HG03095 (cell line): ENCODE measurements around the gene MMP28.
"Not testable (repeated sequence)": the region's sequence is repeated elsewhere in the genome, so short reads cannot be mapped to it uniquely, and the experiment has no call there.

Source experiments
- ATAC-seq: cut with Tn5 transposase; IDR thresholded peaks from one replicate; pipeline ENCODE4 v1.9.1; 2021; ENCODE audit warnings: moderate library complexity; ENCODE audit not compliant: unreplicated experiment

MMP28 gene

DNA sequence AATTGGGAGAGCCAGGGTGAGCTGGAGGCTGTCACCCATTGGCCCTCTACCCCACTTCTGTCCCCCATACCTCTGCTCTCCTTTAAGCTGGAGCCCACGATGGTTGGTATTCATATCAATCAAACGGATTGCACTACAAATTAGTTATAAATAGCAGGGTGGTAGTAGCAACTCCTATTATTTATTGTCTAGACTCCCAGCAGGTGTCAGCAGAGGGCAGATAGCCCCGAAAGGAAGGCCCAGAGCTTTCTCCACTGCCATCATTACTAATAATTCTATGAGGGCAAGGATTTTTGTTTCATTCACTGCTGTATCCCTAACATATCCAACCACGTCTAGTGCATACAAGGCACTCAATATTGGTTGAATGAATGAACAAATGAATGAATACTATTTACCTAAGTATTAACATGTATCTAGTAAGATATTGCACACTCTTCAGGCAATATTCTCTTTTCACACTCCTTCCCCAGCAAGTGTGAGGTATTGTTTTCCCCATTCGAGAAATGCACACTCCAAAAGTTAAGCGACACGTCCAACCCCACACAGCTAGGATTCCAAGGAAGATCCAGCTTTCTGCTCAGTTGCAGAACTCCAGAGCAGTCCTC is 28.4 kb downstream of the MMP28 start:
- no peak for ATAC-seq

DNA sequence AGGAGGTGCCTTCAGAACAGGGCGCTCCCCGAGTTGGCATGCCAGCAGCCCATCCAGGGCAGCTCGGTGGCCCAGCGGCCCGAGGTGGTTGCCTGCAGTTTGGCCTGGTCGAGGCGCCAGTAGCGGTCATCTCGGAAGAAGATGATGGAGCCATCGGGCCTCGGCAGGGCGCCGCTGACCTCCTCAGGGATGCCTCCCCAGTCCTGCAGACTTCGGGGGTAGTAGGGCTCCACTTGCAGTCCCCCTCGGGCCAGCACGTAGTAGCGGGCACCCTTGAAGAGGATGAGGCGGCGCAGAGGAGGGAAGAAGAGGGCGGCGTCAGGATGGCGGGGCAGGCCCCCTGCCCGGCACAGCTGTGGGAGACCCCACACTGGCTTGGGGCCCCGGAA is 29.0 kb downstream of the MMP28 start:
- no peak for ATAC-seq

GRCh38 chr17:35765756-35766488 is 29.5 kb downstream of the MMP28 start:
- no peak for ATAC-seq

- ATAC-seq, result no peak
These were observed 30.2 kb downstream of the MMP28 start for GRCh38 chr17:35765086-35765710.

- peak; percentile 87 for ATAC-seq
These were observed 31.1 kb downstream of the MMP28 start for GRCh38 chr17:35764123-35764991.

DNA sequence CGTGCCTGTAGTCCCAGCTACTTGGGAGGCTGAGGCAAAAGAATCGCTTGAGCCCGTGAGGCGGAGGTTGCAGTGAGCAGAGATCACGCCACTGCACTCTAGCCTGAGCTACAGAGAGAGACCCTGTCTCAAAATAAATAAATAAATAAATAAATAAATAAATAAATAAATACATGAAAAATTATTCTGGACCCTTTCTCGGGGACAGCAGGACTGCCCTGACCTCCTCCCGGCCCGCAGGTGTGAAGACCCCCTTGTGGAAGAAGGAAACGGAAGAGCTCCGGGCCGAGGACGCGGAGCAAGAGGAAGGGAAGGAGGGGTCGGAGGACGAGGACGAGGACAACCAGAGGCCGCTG is 31.7 kb downstream of the MMP28 start:
- ATAC-seq, result no peak

DNA sequence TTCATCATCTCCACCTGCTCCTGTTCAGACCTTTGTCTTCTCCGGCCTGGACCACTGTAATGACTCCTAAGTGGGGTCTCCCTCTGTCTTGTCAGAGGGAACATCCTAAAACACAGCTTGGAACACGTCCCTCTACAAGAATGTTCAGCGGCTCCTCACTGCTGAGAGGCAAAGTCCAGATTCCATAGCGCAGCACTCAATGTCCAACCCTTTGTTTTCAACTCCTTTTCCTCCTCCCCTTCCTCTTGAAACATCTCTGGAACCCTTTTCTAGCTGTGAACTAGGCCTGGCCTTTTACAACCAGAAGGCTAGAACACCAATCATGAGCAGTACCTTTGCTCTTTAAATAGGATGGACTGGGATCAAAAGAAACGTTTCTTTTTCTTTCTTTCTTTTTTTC is 33.8 kb downstream of the MMP28 start:
- no peak for ATAC-seq

- ATAC-seq, result no peak
These were observed 34.9 kb downstream of the MMP28 start, which contains the start of gene C17orf50 for GRCh38 chr17:35760587-35760986. C17orf50 (plus strand) TSS chr17:35760887; CDS start chr17:35760942, 55 bp downstream.

DNA sequence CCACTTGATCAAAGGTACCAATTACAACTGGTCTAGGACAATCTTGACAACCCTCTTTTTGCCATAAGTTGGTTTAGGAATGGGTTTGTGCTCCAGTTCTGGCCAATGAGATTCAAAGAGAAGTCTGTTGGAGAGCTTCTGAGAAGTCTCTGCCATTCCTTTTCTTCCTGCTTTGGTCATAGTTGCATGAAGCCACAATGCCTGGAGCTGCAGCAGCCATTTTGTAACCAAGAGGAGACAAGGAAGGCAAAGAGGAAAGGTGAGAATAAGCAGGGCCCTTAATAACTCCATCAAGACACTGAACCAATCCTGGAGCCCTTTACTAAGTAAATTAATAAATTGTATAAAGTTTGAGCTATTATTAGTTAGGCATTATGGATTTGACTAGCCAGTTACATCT is 38.2 kb downstream of the MMP28 start:
- no peak for ATAC-seq

- ATAC-seq, result no peak
These were observed 42.3 kb downstream of the MMP28 start, which contains the start of gene GAS2L2 for GRCh38 chr17:35752945-35753764. GAS2L2 (minus strand) TSS chr17:35753239; CDS start chr17:35752850, 389 bp downstream.

GRCh38 chr17:35752471-35752870 is 43.0 kb downstream of the MMP28 start:
- no peak for ATAC-seq

GRCh38 chr17:35751541-35751940 is 43.9 kb downstream of the MMP28 start:
- not testable (repeated sequence) for ATAC-seq

DNA sequence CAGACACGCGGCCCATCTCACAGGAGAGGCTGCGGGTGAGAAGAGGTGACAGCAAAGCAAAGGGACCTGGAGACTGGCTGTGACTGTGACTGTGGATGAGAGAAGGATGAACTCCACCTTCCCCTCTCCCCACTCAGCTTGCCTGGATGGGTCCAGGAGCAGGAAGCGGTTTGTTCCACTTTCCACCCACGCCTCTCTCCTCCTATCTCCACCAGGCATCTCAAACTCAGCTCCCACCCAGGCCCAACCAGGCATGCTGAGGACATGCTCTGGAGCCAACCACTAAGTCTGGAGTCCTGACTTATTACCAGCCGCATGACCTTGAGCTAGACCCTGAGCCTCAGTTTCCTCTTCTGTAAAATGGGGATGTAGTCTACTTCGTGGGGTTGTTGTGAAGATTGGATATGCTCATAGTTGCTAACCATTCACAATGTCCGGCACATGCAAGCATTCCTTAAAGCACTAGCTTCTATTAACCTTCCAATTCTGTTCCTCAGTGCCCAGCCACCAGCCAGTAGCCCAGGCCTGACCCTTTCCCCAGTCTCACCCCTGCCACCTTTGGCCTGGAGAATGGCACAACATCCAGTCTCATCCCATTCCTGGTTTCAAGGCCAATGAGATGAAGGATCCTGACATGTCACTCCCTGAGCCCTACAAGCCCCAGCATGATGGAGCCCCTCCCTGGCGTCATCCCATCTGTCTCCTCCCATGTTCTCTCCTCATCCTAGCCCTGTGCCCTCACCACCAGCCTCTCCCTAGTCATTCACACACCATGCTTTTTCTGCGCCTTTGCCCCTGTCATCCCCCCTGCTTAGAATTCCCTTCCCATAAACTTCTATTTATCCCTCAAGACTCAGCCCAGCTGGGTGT is 44.7 kb downstream of the MMP28 start:
- ATAC-seq, result no peak

GRCh38 chr17:35749560-35750412 is 45.7 kb downstream of the MMP28 start:
- ATAC-seq, result no peak

DNA sequence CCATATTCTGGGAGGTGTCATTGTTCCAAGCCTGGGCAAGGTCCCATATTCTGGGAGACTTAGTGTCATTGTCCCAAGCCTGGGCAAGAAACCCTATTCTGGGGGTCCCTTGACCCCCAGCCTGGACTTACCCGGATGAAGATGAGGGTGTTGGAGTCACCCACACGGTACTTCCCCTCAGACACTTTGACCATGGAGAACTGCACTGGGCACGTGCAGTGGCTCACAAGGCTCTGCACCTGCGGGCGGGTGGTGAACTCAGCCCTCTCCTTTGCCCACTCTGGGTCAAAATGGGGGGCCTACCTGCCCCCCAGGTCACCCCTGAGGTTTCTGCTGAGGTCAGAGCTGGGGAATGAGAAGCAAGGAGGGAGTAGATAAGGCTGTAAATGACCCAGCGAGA is 46.5 kb downstream of the MMP28 start:
- no peak for ATAC-seq

DNA sequence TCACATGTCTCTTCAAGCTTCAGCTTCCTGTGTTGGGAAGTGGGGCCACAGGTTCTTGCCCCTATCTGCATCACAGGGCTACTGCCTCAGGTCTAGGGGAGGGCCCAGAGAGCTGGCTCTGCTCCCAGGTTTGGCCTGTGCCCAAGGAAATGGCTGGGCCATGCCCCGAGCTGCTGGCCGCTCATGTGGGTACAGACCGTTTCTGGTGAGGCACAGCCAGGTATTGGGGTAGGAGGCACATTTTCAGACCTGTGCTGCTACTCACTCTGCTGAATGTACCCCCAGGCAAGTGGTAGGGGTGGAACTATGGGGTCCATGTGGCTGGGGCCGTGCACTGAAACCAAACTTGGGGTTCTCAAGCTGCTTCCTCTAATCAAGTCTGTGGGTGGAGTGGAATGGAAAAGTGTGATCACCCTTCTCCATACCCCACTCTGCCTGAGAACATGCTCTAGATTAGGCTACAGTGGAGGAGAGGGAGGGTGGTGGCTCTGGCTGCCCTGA is 47.0 kb downstream of the MMP28 start:
- no peak for ATAC-seq

DNA sequence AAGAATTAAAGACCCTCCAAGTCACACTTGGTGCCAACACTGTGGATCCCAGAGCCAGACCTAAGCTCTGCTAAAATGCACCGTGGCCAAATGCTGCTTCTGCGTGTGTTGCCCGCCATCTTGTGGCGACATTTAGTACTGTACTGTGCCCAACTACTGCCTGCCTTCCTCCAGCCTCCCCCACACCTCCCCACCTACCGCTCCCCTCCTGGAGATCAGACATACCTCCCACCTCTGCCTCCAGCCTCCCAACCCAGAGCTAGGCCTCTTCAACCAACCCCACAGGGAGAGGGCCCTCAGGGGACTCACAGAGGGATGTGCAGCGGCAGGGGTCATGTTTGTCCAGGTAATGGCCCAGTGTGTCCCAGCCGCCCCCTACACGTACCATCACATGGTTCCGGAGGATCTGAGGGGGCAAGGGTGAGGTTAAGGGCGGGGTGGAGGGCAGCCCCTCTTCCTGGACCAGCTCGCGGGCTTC is 47.9 kb downstream of the MMP28 start:
- no peak for ATAC-seq

- no peak for ATAC-seq
These were observed 49.6 kb downstream of the MMP28 start for GRCh38 chr17:35745749-35746320.
